Measurements from ENCODE around the gene OPN5.
"Not testable (repeated sequence)": the region's sequence is repeated elsewhere in the genome, so short reads cannot be mapped to it uniquely, and the experiment has no call there.

The OPN5 gene

DNA sequence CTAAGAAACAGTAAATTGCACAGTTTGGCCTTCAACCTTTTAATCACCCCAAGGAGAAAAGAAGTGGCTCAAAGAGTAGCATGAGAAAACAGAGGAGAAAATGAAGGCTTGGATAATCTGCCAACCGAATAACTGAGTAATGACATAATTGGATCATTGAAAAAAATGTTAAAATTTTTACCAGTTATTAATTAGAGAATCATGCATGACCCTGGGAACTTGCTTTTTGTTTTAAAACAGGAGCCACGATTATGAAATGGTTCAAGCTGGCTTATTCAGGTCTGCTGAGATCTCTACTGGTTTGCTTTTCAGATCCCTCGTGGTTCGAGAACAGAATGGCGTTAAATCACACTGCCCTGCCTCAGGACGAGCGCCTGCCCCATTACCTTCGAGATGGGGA, at the start of gene OPN5:
TSS of gene OPN5 (plus strand) at position 301 of the 400 bp plus-strand sequence. CDS start at position 336, 35 bp downstream.
- no peak for DNase-seq (ENCODE audit: low read depth)

- no peak for DNase-seq (ENCODE audit: low read depth)
Observed at GRCh38 chr6:47733879-47734558, 47.8 kb upstream of the OPN5 start.

DNA sequence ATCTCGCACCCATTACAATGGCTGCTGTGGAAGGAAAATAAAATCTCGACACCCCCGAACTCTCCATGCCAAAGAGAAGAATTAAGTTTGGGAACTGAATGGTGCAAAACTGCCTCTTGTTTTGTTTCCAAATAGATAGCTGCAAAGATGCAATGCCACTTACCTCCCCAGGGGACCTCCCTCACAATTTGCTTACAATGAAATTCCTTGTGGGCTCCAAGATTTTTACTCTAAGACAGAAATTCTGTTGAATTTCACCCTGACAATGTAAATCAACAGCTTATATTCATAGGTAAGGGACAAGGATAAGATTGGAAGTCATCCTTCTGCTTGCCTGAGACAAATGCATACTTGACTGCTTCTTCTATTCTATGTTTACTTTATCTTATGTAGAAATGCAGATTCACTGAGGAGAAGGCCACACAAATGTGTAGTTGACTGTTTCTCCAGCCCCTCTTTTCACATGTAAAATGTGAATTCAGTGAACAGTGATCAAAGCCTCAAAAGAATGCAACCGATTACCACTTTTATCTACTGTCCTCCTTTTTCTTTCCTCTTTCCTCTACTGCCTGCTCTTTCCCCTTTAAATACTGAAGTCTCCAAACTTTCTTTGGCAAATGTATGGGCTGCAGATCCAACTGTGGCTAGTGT, 46.9 kb upstream of the OPN5 start:
- DNase-seq (ENCODE audit: low read depth): no peak

GRCh38 chr6:47736083-47736700, 45.6 kb upstream of the OPN5 start:
- no peak for DNase-seq (ENCODE audit: low read depth)

DNA sequence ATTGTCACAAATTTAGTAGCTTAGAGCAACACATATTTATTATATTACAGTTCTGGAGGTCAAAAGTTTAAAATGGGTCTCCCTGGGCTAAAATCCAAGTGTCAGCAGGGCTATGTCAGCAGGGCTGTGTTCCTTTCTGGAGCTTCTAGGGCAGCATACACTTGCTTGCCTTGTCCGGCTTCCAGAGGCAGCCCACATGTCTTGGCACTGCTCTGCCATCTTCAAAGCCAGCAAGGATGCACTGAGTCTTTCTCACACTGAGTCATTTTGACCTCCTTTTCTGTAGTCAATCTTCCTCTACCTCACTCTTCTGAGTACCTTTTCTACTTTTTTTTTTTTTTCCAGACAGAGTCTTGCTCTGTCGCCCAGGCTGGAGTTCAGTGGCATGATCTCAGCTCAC, 44.4 kb upstream of the OPN5 start:
- DNase-seq (ENCODE audit: low read depth): no peak

GRCh38 chr6:47740714-47741113, 41.1 kb upstream of the OPN5 start:
- DNase-seq (ENCODE audit: low read depth): no peak

GRCh38 chr6:47741807-47742206, 40.0 kb upstream of the OPN5 start:
- DNase-seq (ENCODE audit: low read depth): no peak

- peak; percentile 33 for DNase-seq (ENCODE audit: low read depth)
Observed at GRCh38 chr6:47743744-47744143, 38.1 kb upstream of the OPN5 start.

DNA sequence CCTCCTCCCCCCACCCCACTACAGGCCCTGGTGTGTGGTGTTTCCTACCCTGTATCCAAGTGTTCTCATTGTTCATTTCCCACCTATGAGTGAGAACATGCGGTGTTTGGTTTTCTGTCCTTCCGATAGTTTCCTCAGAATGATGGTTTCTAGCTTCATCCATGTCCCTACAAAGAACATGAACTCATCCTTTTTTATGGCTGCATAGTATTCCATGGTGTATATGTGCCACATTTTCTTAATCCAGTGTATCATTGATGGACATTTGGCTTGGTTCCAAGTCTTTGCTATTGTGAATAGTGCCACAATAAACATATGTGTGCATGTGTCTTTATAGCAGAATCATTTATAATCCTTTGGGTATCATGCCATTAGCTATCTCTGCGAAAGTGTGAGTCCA, 36.6 kb upstream of the OPN5 start:
- DNase-seq (ENCODE audit: low read depth): not testable (repeated sequence)

- no peak for DNase-seq (ENCODE audit: low read depth)
Observed at GRCh38 chr6:47749757-47750156, 32.1 kb upstream of the OPN5 start.

DNA sequence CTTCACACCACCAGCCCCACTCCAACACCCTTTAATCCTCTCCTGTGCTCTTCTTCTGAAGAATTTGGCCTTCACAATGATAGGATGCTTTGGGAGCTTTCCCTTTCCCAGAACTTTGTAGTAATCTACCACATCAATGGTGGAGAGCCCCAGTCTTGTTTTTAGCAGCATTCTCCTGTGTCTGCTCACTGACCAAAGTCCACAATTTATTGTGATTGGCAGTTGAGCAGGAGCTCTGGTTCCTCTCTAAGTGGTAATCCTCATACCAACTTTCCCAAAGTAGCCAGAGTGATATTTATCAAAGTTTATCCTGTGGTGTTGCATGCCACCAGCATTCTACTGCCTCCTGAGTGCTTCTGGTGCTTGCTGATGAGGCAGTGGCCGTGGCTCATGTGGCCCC, 29.0 kb upstream of the OPN5 start:
- no peak for DNase-seq (ENCODE audit: low read depth)

DNA sequence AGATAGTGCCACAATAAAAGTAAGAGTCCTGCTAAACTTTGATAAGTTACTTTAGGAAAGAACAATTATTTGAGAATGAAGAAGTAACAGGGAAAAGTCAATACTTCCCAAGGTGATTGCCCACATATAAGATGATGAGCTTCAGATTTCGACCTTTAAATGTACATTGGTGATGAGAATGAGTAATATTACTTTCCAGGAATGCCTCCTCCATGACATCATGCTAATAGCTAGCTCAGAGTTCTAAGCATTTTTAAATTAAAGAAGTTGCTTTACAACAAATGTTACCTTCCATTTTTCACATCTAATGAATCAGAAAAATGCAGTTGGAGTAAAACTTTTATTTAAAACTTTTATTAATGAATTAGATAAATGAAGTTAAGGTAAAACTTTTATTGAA, 22.5 kb upstream of the OPN5 start:
- no peak for DNase-seq (ENCODE audit: low read depth)

GRCh38 chr6:47762502-47762901, 19.3 kb upstream of the OPN5 start:
- DNase-seq (ENCODE audit: low read depth): no peak

- no peak for DNase-seq (ENCODE audit: low read depth)
Observed at GRCh38 chr6:47766445-47766844, 15.4 kb upstream of the OPN5 start.

- DNase-seq (ENCODE audit: low read depth): no peak
Observed at GRCh38 chr6:47767102-47767501, 14.7 kb upstream of the OPN5 start.

- DNase-seq (ENCODE audit: low read depth): no peak
Observed at GRCh38 chr6:47769982-47770381, 11.8 kb upstream of the OPN5 start.

DNA sequence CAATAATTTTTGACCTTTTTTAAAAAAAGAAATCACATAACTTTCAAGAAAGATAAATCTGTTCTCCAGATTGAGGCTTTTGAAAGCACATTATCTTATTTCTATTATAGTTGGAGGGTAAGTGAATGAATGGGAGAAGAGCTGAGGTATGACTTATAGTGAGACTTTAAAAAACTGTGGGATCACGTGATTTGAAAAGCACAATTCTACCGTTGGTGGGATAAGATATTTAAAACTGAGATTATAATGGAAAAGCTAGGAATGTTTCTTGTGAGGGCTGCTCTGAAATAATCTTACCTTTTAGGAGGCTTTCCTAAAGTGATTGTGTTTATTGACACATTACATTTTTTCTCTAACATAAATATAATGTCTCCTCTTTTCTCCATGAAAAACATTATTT, 9.5 kb upstream of the OPN5 start:
- DNase-seq (ENCODE audit: low read depth): no peak

GRCh38 chr6:47773005-47773404, 8.8 kb upstream of the OPN5 start:
- DNase-seq (ENCODE audit: low read depth): no peak

DNA sequence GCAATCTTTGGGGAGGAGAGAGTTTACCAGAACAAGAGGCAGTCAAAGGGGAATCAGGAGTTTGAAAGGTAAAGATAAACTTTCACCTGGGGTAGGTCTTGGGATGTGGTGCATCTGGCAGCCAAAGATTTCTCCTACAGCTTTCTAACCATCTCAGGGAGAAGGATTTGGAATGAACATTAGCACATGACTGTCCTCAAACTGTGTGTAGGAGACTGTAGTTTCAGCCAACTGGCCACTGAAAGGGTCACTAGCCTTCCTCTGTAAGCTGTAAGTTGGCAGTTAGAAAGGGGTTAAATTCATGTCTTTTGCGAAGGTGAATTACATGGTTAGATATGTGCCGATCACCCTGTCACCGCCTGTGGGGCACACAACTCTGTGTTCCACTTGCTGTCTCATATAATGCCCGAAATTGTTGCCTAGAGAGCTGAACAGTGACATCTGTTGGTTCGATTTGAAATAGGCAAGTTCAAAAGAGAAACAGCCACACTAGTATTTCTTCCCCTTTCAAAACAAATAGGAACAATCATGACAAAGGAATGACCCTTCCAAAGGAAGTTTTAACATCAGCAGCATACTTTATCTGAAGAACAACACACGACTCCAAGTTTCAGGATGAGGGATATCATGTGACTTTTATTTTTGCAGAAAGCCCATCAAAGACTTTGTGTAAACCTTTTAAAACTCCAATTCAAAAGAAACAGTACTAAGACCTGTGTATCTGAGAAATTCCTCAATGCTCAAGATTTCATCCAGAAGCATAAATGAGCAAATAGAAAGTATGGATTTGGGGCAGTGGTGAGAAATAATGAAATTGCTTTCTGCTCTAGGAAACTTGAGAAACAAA, 1.1 kb upstream of the OPN5 start:
- DNase-seq (ENCODE audit: low read depth): peak; percentile 37

GRCh38 chr6:47785182-47785581, 3.4 kb downstream of the OPN5 start:
- no peak for DNase-seq (ENCODE audit: low read depth)

GRCh38 chr6:47787620-47788497, 6.0 kb downstream of the OPN5 start:
- peak; percentile 61 for DNase-seq (ENCODE audit: low read depth)

- no peak for DNase-seq (ENCODE audit: low read depth)
Observed at GRCh38 chr6:47788498-47788884, 6.7 kb downstream of the OPN5 start.
